H1 (cell line): Measurements from ENCODE around the gene DLK2. TPM values are rescaled to one million over a fixed set of nuclear protein-coding genes. Genes with fewer than 3 reads are reported as not detected.

Experiments
- CTCF ChIA-PET: fragments of 300-600 bp; sonication (Branson Sonifier 250); formaldehyde crosslinking; loops from one replicate; lab custom pipeline; 2021; ENCODE audit not compliant: partially characterized antibody; lab: Charles Lee
- POLR2A ChIA-PET: fragments of 300-600 bp; sonication (Branson Sonifier 250); formaldehyde crosslinking; loops from one replicate; lab custom pipeline; 2021; ENCODE audit warnings: inconsistent platforms; ENCODE audit not compliant: partially characterized antibody; lab: Charles Lee
- DNase-seq, 2 experiments: peaks; one replicate each; pipeline versions ENCODE4 v3.0.0 to v3.0.0-alpha.2; 2010 to 2022; ENCODE audit warnings: low spot score in 2 of 2, low read depth in 1 of 2, mixed read lengths in 1 of 2
- FAIRE-seq: peaks from 2 replicates; lab custom pipeline; 2011; peaks lifted over from hg19 to GRCh38; lab: Jason Lieb, UNC
- H2AFZ ChIP-seq: 2 replicates; pipeline ENCODE4 v1.8.1; 2012; ENCODE audit warnings: low read length, inconsistent platforms
- H2AK5ac ChIP-seq: 2 replicates; pipeline ENCODE4 v1.6.1; 2013; ENCODE audit warnings: low read depth, low read length
- H2BK120ac ChIP-seq: replicated peaks from 2 replicates; pipeline ENCODE3; 2013; ENCODE audit warnings: low read depth, low read length, inconsistent platforms
- H2BK12ac ChIP-seq: 2 replicates; pipeline ENCODE4 v1.6.1; 2013; ENCODE audit warnings: low read depth, low read length
- H2BK15ac ChIP-seq: 2 replicates; pipeline ENCODE4 v1.6.1; 2013; ENCODE audit warnings: low read length
- H2BK20ac ChIP-seq: 2 replicates; pipeline ENCODE4 v1.6.1; 2013; ENCODE audit warnings: low read length
- H2BK5ac ChIP-seq: 2 replicates; pipeline ENCODE4 v1.6.1; 2013; ENCODE audit warnings: low read depth, low read length
- H3K14ac ChIP-seq: 2 replicates; pipeline ENCODE4 v1.6.1; 2013; ENCODE audit warnings: inconsistent platforms; ENCODE audit not compliant: insufficient read length
- H3K18ac ChIP-seq: 2 replicates; pipeline ENCODE4 v1.6.1; 2013; ENCODE audit warnings: low read length; ENCODE audit errors: extremely low read depth
- H3K23ac ChIP-seq: 2 replicates; pipeline ENCODE4 v1.6.1; 2013; ENCODE audit warnings: inconsistent platforms; ENCODE audit not compliant: insufficient read length
- H3K23me2 ChIP-seq: 2 replicates; pipeline ENCODE4 v1.6.1; 2013; ENCODE audit warnings: low read depth, low read length
- H3K27ac ChIP-seq: 2 replicates; pipeline ENCODE4 v1.6.1; 2011; ENCODE audit warnings: low read depth, low read length, inconsistent platforms
- H3K27me3 ChIP-seq, 4 experiments: replicated peaks in 1 of 4; 1 replicate in 1 of 4; 2 replicates in 3 of 4; pipeline versions ENCODE4 v1.6.1 to v1.8.1; 2011 to 2013; ENCODE audit warnings: low read length in 3 of 4, mild to moderate bottlenecking in 3 of 4, inconsistent platforms in 2 of 4, mixed read lengths in 2 of 4, moderate library complexity in 1 of 4; ENCODE audit not compliant: control insufficient read depth in 3 of 4, insufficient read depth in 3 of 4; ENCODE audit errors: extremely low read depth in 1 of 4
- H3K36me3 ChIP-seq, 4 experiments: 2 replicates each; pipeline versions ENCODE4 v1.6.1 to v1.8.1; 2011 to 2013; ENCODE audit warnings: mild to moderate bottlenecking in 4 of 4, low read length in 3 of 4, moderate library complexity in 2 of 4, control low read depth in 1 of 4, inconsistent platforms in 1 of 4; ENCODE audit not compliant: insufficient read depth in 4 of 4, control insufficient read depth in 2 of 4
- H3K4ac ChIP-seq: replicated peaks from 2 replicates; pipeline ENCODE3; 2013; ENCODE audit warnings: low read length, low read depth, mixed read lengths, inconsistent platforms; ENCODE audit not compliant: insufficient read length
- H3K4me1 ChIP-seq, 4 experiments: replicated peaks in 1 of 4; 1 replicate in 1 of 4; 2 replicates in 3 of 4; pipeline versions ENCODE4 v1.6.1 to v1.8.1; 2011 to 2013; ENCODE audit warnings: low read length in 3 of 4, inconsistent platforms in 2 of 4, mixed read lengths in 1 of 4; ENCODE audit not compliant: insufficient read depth in 4 of 4, control insufficient read depth in 3 of 4
- H3K4me2 ChIP-seq, 2 experiments: 2 replicates each; pipeline versions ENCODE4 v1.6.1 to v1.8.1; 2011 to 2013; ENCODE audit warnings: low read depth in 2 of 2, low read length in 2 of 2, control low read depth in 1 of 2, inconsistent platforms in 1 of 2, mild to moderate bottlenecking in 1 of 2; ENCODE audit not compliant: insufficient read depth in 1 of 2
- H3K4me3 ChIP-seq, 4 experiments: fragments of 200-600, 300-600 bp in 1 of 4; sonication (generic), shearing (Covaris generic), sonication (Bioruptor Twin) in 1 of 4; 2 replicates each; pipeline versions ENCODE4 v1.5.1 to v1.8.1; 2011 to 2016; ENCODE audit warnings: low read length in 4 of 4, low read depth in 3 of 4, control low read depth in 2 of 4, inconsistent platforms in 2 of 4, mild to moderate bottlenecking in 2 of 4, mixed read lengths in 1 of 4, moderate library complexity in 1 of 4; ENCODE audit not compliant: insufficient read depth in 2 of 4; ENCODE audit errors: extremely low read depth in 1 of 4
- H3K56ac ChIP-seq: replicated peaks from 2 replicates; pipeline ENCODE3; 2013; ENCODE audit warnings: low read depth, mild to moderate bottlenecking, mixed read lengths, low read length, inconsistent platforms; ENCODE audit not compliant: insufficient read length
- H3K79me1 ChIP-seq: 2 replicates; pipeline ENCODE4 v1.6.1; 2013; ENCODE audit warnings: low read depth, low read length, control low read depth
- H3K79me2 ChIP-seq, 2 experiments: 2 replicates each; pipeline versions ENCODE4 v1.6.1 to v1.8.1; 2012 to 2013; ENCODE audit warnings: low read length in 2 of 2, mild to moderate bottlenecking in 2 of 2, inconsistent platforms in 1 of 2; ENCODE audit not compliant: insufficient read depth in 2 of 2, control insufficient read depth in 1 of 2
- H3K9ac ChIP-seq, 4 experiments: replicated peaks in 1 of 4; 1 replicate in 1 of 4; 2 replicates in 3 of 4; pipeline versions ENCODE4 v1.6.1 to v1.8.1; 2011 to 2013; ENCODE audit warnings: low read depth in 3 of 4, low read length in 3 of 4, control low read depth in 2 of 4, mild to moderate bottlenecking in 2 of 4, moderate library complexity in 2 of 4, inconsistent platforms in 1 of 4; ENCODE audit errors: extremely low read depth in 1 of 4
- H3K9me3 ChIP-seq, 2 experiments: 2 replicates each; pipeline versions ENCODE4 v1.6.1 to v1.8.1; 2012 to 2013; ENCODE audit warnings: mild to moderate bottlenecking in 2 of 2, moderate library complexity in 2 of 2, control low read depth in 1 of 2, inconsistent platforms in 1 of 2, low read depth in 1 of 2, low read length in 1 of 2, mixed read lengths in 1 of 2; ENCODE audit not compliant: insufficient read depth in 2 of 2
- H4K20me1 ChIP-seq, 2 experiments: replicated peaks in 1 of 2; 2 replicates each; pipeline versions ENCODE3 to v1.8.1; 2011 to 2013; ENCODE audit warnings: inconsistent platforms in 2 of 2, low read length in 2 of 2, mild to moderate bottlenecking in 1 of 2; ENCODE audit not compliant: insufficient read depth in 2 of 2, control insufficient read depth in 1 of 2
- H4K5ac ChIP-seq: 2 replicates; pipeline ENCODE4 v1.6.1; 2013; ENCODE audit warnings: low read length, low read depth, mixed read lengths, inconsistent platforms; ENCODE audit not compliant: insufficient read length
- H4K8ac ChIP-seq: 2 replicates; pipeline ENCODE4 v1.8.0; 2013; ENCODE audit warnings: mild to moderate bottlenecking, moderate library complexity, low read length, inconsistent platforms; ENCODE audit not compliant: insufficient read depth; ENCODE audit errors: extremely low read depth
- H4K91ac ChIP-seq: replicated peaks from 2 replicates; pipeline ENCODE3; 2013; ENCODE audit warnings: low read length, mixed read lengths, inconsistent platforms; ENCODE audit not compliant: insufficient read length
- BCL11A ChIP-seq, 2 experiments: IDR thresholded peaks; one replicate each; pipeline ENCODE4 v1.6.1; 2011; ENCODE audit warnings: low read depth in 2 of 2, low read length in 2 of 2, mild to moderate bottlenecking in 2 of 2
- BRCA1 ChIP-seq: IDR thresholded peaks from 2 replicates; pipeline ENCODE4 v1.6.1; 2012; ENCODE audit warnings: low read depth, low read length, improper control_type of control experiment
- CHD1 ChIP-seq: IDR thresholded peaks from 2 replicates; pipeline ENCODE4 v1.6.1; 2012; ENCODE audit warnings: low read depth, low read length, improper control_type of control experiment
- FOSL1 ChIP-seq: IDR thresholded peaks from 2 replicates; pipeline ENCODE4 v1.6.1; 2011; ENCODE audit warnings: mild to moderate bottlenecking, low read depth, low read length, moderate library complexity; ENCODE audit not compliant: insufficient read depth
- KDM5A ChIP-seq: fragments of 200-600 bp; IDR thresholded peaks from 2 replicates; pipeline ENCODE4 v1.7.1; 2012; ENCODE audit warnings: mild to moderate bottlenecking, low read length, inconsistent platforms, mixed read lengths
- PHF8 ChIP-seq: fragments of 200-600 bp; sonication (generic); conservative IDR thresholded peaks from 2 replicates; pipeline ENCODE4 v1.7.1; 2012; ENCODE audit warnings: low read depth, mild to moderate bottlenecking, inconsistent platforms, low read length, moderate library complexity
- SIN3A ChIP-seq, 2 experiments: IDR thresholded peaks in 1 of 2; conservative IDR thresholded peaks in 1 of 2; 2 replicates each; pipeline ENCODE4 v1.6.1; 2011 to 2012; ENCODE audit warnings: low read length in 2 of 2, improper control_type of control experiment in 1 of 2, low read depth in 1 of 2, mild to moderate bottlenecking in 1 of 2
- TBP ChIP-seq: IDR thresholded peaks from 2 replicates; pipeline ENCODE4 v1.6.1; 2011; ENCODE audit warnings: low read depth, low read length, improper control_type of control experiment
- TCF12 ChIP-seq: IDR thresholded peaks from 2 replicates; pipeline ENCODE4 v1.6.1; 2011; ENCODE audit warnings: low read depth, mild to moderate bottlenecking, low read length
- YY1 ChIP-seq: IDR thresholded peaks from 2 replicates; pipeline ENCODE4 v1.6.1; 2011; ENCODE audit warnings: low read depth, mild to moderate bottlenecking, low read length
- WGBS, 2 experiments: shearing (Covaris generic) in 1 of 2; methylation state at CpG; one replicate each; pipeline versions ENCODE4 v1.1.6 to v1.1.7; 2013 to 2015; ENCODE audit warnings: low lambda C conversion rate in 2 of 2, mixed read lengths in 2 of 2, inconsistent platforms in 1 of 2, low coverage in 1 of 2, missing lambda C conversion rate in 1 of 2; ENCODE audit not compliant: insufficient replicate concordance in 2 of 2, insufficient coverage in 1 of 2, insufficient read length in 1 of 2; ENCODE audit errors: extremely low coverage in 1 of 2, missing lambda C conversion rate in 1 of 2; 5-methylcytosine and 5-hydroxymethylcytosine counted together
- polyA plus RNA-seq, 7 experiments: library from polyadenylated mRNA; depleted of rRNA in 3 of 7; stranded (reverse) in 5 of 7; unstranded in 2 of 7; fragments of >200 nt in 5 of 7; fragments of 200-250 nt in 2 of 7; gene quantifications; 1 replicate in 5 of 7; 2 replicates in 1 of 7; 4 replicates in 1 of 7; pipeline versions ENCODE4 v1.2.1 to v1.2.3, GENCODE V29; 2011 to 2013; ENCODE audit warnings: missing spikeins in 2 of 7, mixed read lengths in 2 of 7
- total RNA-seq: library from RNA; stranded (reverse); fragmentation: NEBNext Ultra II Directional; extraction: Animal tissue kit (Norgen Biotek cat#: 25700); gene quantifications from 2 replicates; pipeline ENCODE4 v1.2.1, GENCODE V29; 2021

DLK2 gene
- total and polyA plus RNA-seq, 2 of the 8 experiments (the other 6 are each of a cell fraction or from before 2014, with no cell fraction given), result 0.37 to 0.80 TPM

DNA sequence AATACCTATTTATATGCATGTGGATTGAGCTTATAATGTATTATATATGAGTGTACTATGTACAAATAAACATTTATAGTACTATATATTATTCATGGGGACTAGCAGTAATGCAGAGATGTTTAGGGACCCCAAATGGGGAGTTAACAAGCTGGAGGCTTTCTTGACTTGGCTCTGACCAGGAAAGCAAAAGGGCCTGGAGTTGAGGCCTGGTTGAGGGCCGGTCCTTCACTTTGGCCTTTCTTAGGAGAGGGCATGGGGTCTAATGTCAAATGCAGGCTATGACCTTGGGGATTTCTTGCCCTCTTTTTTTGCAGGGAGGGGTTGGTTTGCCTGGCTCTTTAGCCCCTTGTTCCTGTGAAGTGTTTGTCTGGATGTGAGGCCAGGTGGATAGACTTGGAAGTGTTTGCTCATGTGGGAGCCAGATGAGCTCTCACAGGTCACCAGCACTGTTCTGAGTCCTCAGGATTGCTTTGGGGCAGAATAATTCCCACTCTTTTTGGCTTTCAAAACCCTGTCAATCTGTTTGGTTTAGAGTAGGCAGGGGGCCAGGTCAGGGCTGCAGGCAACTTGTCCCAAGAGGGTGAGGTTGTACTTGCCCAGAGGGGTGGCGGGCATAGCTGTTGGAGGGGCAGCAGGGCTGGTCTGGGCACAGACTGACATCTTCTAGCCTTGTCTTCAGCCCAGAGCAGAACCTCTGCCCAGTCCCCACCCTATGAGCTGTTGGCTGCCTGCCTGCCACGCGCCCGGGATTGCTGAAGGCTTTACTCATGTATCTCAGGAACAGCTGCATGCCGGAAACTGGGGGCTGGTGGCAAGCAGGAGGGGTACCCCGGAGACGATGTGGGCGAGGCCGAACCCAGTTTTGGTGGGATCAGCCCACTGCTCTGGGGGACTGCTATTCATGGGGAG, 36.7 kb upstream of the DLK2 start:
- H3K27ac ChIP-seq, result no peak overlapping the region; the same call in 1 of the 2 replicates
- H2BK12ac ChIP-seq, result no peak overlapping the region
- H4K20me1 ChIP-seq, result peaks cover 20 to 40% of the 10 kb centered on the region in 2 experiments
- H3K4ac ChIP-seq, result no peak overlapping the region
- no peak overlapping the region for H2BK15ac ChIP-seq
- no peaks in the 10 kb centered on the region for H3K27me3 ChIP-seq
- H2BK120ac ChIP-seq, result no peak overlapping the region
- H3K36me3 ChIP-seq, result no peaks in the 10 kb centered on the region
- no peaks in the 10 kb centered on the region for H3K9me3 ChIP-seq
- H4K91ac ChIP-seq, result no peak overlapping the region
- H3K56ac ChIP-seq, result no peak overlapping the region
- ChIA-PET POLR2A (interaction anchor here (1.0 to 5.6 kb wide), 7 partner anchors 10 to 36 kb away, joined by 3 to 27 read pairs (median 5); partner anchors contain the start of genes LRRC73 and TJAP1), CTCF (interaction anchor here (0.8 to 32.9 kb wide), 6 partner anchors 9 to 235 kb away, joined by 3 to 536 read pairs (median 250); partner anchors contain the start of genes ABCC10, DLK2, LRRC73 and TJAP1)
- no peak overlapping the region for H3K14ac ChIP-seq
- no peak overlapping the region for H2BK5ac ChIP-seq
- peaks cover 31% of the 10 kb centered on the region for H3K79me1 ChIP-seq
- FAIRE-seq, result no peak
- no peak overlapping the region for H4K5ac ChIP-seq
- H3K9ac ChIP-seq, result no peak overlapping the region
- H3K79me2 ChIP-seq, result peaks cover 4 to 60% of the 10 kb centered on the region in 2 experiments; a peak in 3 of 4 replicates
- H3K4me3 ChIP-seq, result no peak overlapping the region
- no peak overlapping the region for H3K23ac ChIP-seq
- no peak for DNase-seq
- WGBS, 2 experiments, result 80% methylated on average over 10 of the region's 10 CpGs; no CpG with 5 or more reads in 1 of the 2 experiments
- H3K23me2 ChIP-seq, result no peaks in the 10 kb centered on the region
- no peak overlapping the region for H2AFZ ChIP-seq
- peak overlapping the region; percentile 60 for H4K8ac ChIP-seq
- no peak overlapping the region for H3K18ac ChIP-seq
- no peak overlapping the region for H3K4me2 ChIP-seq
- peaks cover 7 to 19% (median 15%) of the 10 kb centered on the region in 4 experiments for H3K4me1 ChIP-seq
- no peak overlapping the region for H2AK5ac ChIP-seq
- H2BK20ac ChIP-seq, result no peak overlapping the region
- TF ChIP-seq CHD1 (no peak), YY1 (no peak), BRCA1 (no peak), FOSL1 (no peak), SIN3A (conservative IDR thresholded peaks at IDR 0.05 in 1 of 2, IDR thresholded peaks at IDR 0.05 in 1 of 2; ENCODE audit: low read depth in 1 of 2, low read length in 2 of 2) (no peak), TCF12 (no peak), TBP (no peak), KDM5A (no peak), PHF8 (no peak), BCL11A (IDR thresholded peaks at IDR 0.05; ENCODE audit: low read depth in 2 of 2, low read length in 2 of 2) (no peak)
